ENCODE data around the gene ZSCAN26. TPM values are rescaled to one million over a fixed set of nuclear protein-coding genes. Genes with fewer than 3 reads are reported as not detected.

Gene ZSCAN26
- 26.6 to 29.2 TPM (median 26.9 TPM) in 3 replicates for total RNA-seq

DNA sequence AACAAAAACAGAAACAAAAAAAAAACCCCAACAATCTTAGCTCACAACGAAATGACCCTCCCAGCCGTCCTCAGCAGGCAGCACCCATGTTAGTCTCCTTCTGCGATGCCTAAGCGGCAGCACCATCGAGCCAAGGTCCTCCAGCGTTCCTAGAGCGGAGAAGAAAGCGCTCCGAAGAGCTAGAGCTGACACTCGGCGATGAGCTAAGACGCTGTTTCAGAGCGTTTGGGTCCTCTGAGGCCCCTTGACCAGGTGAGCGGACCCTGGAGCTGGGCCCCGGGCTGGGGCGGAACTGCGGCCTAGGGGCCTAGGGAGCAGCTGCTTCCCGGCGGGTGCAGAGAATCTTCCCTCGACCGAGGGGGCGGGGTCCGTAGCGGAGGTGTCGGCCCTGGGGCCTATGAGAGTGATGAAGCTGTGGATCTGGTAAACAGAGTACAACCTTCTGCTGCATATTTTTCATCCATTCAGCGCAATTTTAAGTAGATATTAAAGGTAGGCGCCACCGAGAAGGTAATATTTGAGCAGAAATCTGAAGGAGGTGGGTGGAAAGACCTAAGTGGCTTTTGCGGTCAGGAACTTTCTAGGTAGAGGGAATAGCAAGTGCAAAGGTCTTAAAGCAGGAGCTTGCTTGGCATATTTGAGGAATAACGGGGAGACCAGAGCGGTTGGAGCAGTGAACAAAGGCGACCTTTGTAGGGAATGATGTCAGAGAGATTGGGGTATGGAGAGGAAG, at the start of gene ZSCAN26:
Gene ZSCAN26 (plus strand): TSS at position 182 of the 733 bp plus-strand sequence. CDS start 4,777 bp downstream, outside the sequence.
- H3K27ac Mint-ChIP-seq, result no peak within 1 kb of the TSS
- peaks cover 9% of the 10 kb centered on the region for H3K4me1 Mint-ChIP-seq
- H3K9me3 Mint-ChIP-seq, result no peaks in the 10 kb centered on the region
- peak; percentile 52 to 84 for DNase-seq (ENCODE audit: low spot score in 2 of 2, unreplicated experiment in 2 of 2)
- TF ChIP-seq, protein P1, sequence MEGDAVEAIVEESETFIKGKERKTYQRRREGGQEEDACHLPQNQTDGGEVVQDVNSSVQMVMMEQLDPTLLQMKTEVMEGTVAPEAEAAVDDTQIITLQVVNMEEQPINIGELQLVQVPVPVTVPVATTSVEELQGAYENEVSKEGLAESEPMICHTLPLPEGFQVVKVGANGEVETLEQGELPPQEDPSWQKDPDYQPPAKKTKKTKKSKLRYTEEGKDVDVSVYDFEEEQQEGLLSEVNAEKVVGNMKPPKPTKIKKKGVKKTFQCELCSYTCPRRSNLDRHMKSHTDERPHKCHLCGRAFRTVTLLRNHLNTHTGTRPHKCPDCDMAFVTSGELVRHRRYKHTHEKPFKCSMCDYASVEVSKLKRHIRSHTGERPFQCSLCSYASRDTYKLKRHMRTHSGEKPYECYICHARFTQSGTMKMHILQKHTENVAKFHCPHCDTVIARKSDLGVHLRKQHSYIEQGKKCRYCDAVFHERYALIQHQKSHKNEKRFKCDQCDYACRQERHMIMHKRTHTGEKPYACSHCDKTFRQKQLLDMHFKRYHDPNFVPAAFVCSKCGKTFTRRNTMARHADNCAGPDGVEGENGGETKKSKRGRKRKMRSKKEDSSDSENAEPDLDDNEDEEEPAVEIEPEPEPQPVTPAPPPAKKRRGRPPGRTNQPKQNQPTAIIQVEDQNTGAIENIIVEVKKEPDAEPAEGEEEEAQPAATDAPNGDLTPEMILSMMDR (IDR thresholded peaks at IDR 0.05; ENCODE audit: unreplicated experiment), result no peak
- peaks cover 13% of the 10 kb centered on the region for H3K27me3 Mint-ChIP-seq (ENCODE audit: low read depth)
- no peak within 1 kb of the TSS for H3K4me3 Mint-ChIP-seq
- H3K36me3 Mint-ChIP-seq, result peaks cover 4% of the 10 kb centered on the region

DNA sequence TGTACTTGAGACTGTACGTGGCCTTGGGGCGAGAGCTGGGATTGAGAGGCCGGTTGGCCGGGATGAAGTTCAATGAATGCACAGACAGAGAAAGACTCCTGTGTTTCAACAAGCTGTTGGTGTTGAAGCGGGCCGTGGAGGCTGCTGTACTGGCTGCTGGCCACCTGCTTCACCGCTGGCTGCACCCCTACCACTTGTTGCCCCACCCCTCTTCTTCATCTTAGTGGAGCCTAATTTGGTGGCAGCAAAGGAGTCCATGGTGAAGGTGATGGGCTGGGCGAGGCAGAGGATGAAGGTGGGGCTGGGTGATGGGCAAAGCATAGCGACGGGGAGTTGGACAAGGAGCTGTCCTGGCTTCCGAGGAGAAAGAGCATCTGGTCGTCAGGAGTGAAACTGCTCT, 49.1 kb upstream of the ZSCAN26 start:
- peaks cover 66% of the 10 kb centered on the region for H3K27me3 Mint-ChIP-seq (ENCODE audit: low read depth)
- TF ChIP-seq, protein P1 (IDR thresholded peaks at IDR 0.05; ENCODE audit: unreplicated experiment), result no peak
- peak overlapping the region; percentile 76 for H3K4me3 Mint-ChIP-seq
- H3K27ac Mint-ChIP-seq, result no peak overlapping the region
- peak in 1 of 2 experiments; percentile 40 for DNase-seq (ENCODE audit: low spot score in 2 of 2, unreplicated experiment in 2 of 2)
- peaks cover 4% of the 10 kb centered on the region for H3K4me1 Mint-ChIP-seq
- no peaks in the 10 kb centered on the region for H3K9me3 Mint-ChIP-seq
- H3K36me3 Mint-ChIP-seq, result no peaks in the 10 kb centered on the region

GRCh38 chr6:28218312-28219248, 48.4 kb upstream of the ZSCAN26 start:
- H3K9me3 Mint-ChIP-seq, result no peaks in the 10 kb centered on the region
- peak overlapping the region; percentile 76 for H3K4me3 Mint-ChIP-seq
- H3K4me1 Mint-ChIP-seq, result peaks cover 4% of the 10 kb centered on the region
- peaks cover 65% of the 10 kb centered on the region for H3K27me3 Mint-ChIP-seq (ENCODE audit: low read depth)
- peak; percentile 42 to 59 for DNase-seq (ENCODE audit: low spot score in 2 of 2, unreplicated experiment in 2 of 2)
- H3K27ac Mint-ChIP-seq, result peak overlapping the region; percentile 47
- H3K36me3 Mint-ChIP-seq, result no peaks in the 10 kb centered on the region
- TF ChIP-seq, protein P1 (IDR thresholded peaks at IDR 0.05; ENCODE audit: unreplicated experiment), result no peak

- Mint-ChIP-seq H3K4me1 (peaks cover 9% of the 10 kb centered on the region), H3K4me3 (no peak overlapping the region)
Measured at GRCh38 chr6:28220257-28221133, 46.4 kb upstream of the ZSCAN26 start.

More at GRCh38 chr6:28220257-28221133, 46.4 kb upstream of the ZSCAN26 start:
- no peaks in the 10 kb centered on the region for H3K9me3 Mint-ChIP-seq
- TF ChIP-seq, protein P1 (IDR thresholded peaks at IDR 0.05; ENCODE audit: unreplicated experiment), result no peak
- no peak overlapping the region for H3K27ac Mint-ChIP-seq
- H3K36me3 Mint-ChIP-seq, result no peaks in the 10 kb centered on the region
- DNase-seq (ENCODE audit: low spot score in 2 of 2, unreplicated experiment in 2 of 2), result no peak
- peaks cover 48% of the 10 kb centered on the region for H3K27me3 Mint-ChIP-seq (ENCODE audit: low read depth)
